ENCODE measurements around the gene MYO3B.

MYO3B gene

GRCh38 chr2:170305711-170306110 lies 127.8 kb downstream of the MYO3B start:
- no peak for DNase-seq (ENCODE audit: low read depth)
- H3K4me3 ChIP-seq (ENCODE audit: low read depth, low read length) = no peak overlapping the region
- TF ChIP-seq CTCF (IDR thresholded peaks at IDR 0.05; ENCODE audit: control insufficient read depth, extremely low read depth, insufficient read depth) = no peak

- TF ChIP-seq CTCF (IDR thresholded peaks at IDR 0.05; ENCODE audit: control insufficient read depth, extremely low read depth, insufficient read depth) = no peak
- no peak for DNase-seq (ENCODE audit: low read depth)
- no peak overlapping the region for H3K4me3 ChIP-seq (ENCODE audit: low read depth, low read length)
Measured at GRCh38 chr2:170306293-170306873, 128.4 kb downstream of the MYO3B start.

- no peak for TF ChIP-seq CTCF (IDR thresholded peaks at IDR 0.05; ENCODE audit: control insufficient read depth, extremely low read depth, insufficient read depth)
- DNase-seq (ENCODE audit: low read depth) = peak; percentile 33
- no peak overlapping the region for H3K4me3 ChIP-seq (ENCODE audit: low read depth, low read length)
Measured at GRCh38 chr2:170307052-170307451, 129.1 kb downstream of the MYO3B start.

- no peak overlapping the region for H3K4me3 ChIP-seq (ENCODE audit: low read depth, low read length)
- DNase-seq (ENCODE audit: low read depth) = no peak
- no peak for TF ChIP-seq CTCF (IDR thresholded peaks at IDR 0.05; ENCODE audit: control insufficient read depth, extremely low read depth, insufficient read depth)
Measured at GRCh38 chr2:170307555-170308351, 129.8 kb downstream of the MYO3B start.

- TF ChIP-seq CTCF (IDR thresholded peaks at IDR 0.05; ENCODE audit: control insufficient read depth, extremely low read depth, insufficient read depth) = no peak
- no peak for DNase-seq (ENCODE audit: low read depth)
- H3K4me3 ChIP-seq (ENCODE audit: low read depth, low read length) = no peak overlapping the region
Measured at GRCh38 chr2:170310876-170311502, 133.0 kb downstream of the MYO3B start.

- no peak overlapping the region for H3K4me3 ChIP-seq (ENCODE audit: low read depth, low read length)
- no peak for DNase-seq (ENCODE audit: low read depth)
- TF ChIP-seq CTCF (IDR thresholded peaks at IDR 0.05; ENCODE audit: control insufficient read depth, extremely low read depth, insufficient read depth) = no peak
Measured at GRCh38 chr2:170313347-170313991, 135.5 kb downstream of the MYO3B start.

Measured in LNCaP clone FGC (cell line).